HG03558 (cell line): ENCODE measurements around the gene PFN2.
"Not testable (repeated sequence)": the region's sequence is repeated elsewhere in the genome, so short reads cannot be mapped to it uniquely, and the experiment has no call there.

Experiments
- ATAC-seq: cut with Tn5 transposase; IDR thresholded peaks from one replicate; pipeline ENCODE4 v1.9.1; 2021; ENCODE audit warnings: moderate number of reproducible peaks; ENCODE audit not compliant: unreplicated experiment; ENCODE audit errors: extremely low read depth

The PFN2 gene

GRCh38 chr3:149969110-149969939 is 1.4 kb downstream of the PFN2 start:
- no peak for ATAC-seq

- no peak for ATAC-seq
Measured at GRCh38 chr3:149968216-149968615, 2.5 kb downstream of the PFN2 start.

- no peak for ATAC-seq
Measured at GRCh38 chr3:149967086-149967685, 3.5 kb downstream of the PFN2 start.

DNA sequence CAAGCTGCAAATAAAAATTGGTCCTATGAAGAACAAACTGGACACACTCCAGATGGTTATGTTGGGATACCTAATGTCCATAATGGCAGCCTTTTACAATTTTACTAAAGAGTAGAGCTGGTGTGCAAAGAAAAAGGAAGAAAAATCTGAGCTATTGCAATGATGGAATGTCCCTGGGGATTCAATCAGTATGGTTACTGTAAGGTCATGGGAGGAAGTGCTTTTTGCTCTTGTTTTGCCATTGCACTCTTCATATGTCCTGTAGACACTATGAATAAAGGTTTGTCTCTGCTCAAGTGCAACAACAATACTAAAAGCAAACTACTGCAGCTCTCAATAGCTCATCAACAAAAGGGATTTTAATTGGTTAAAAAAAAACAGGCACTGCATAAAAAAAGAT is 5.4 kb downstream of the PFN2 start:
- ATAC-seq = no peak

GRCh38 chr3:149964291-149964690 is 6.4 kb downstream of the PFN2 start:
- no peak for ATAC-seq

- ATAC-seq = no peak
Measured at GRCh38 chr3:149963485-149963884, 7.2 kb downstream of the PFN2 start.

DNA sequence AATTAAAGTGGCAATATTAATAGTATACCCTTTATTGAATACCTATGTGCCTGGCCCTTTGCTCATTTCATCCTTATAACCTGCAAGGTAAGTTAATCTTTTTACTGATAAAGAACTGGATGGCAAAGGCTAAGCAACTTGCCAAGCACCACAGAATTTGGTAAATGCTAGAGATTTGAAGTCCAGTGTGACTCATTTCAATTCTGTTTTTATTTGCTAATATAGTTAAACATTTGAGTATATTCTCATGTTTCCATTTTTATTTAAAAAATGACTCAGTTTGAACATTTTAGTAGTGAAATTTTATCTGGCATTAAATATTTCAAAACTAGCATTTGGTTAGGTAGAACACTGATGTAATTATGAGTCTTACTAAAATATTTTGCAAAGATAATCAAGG is 11.3 kb downstream of the PFN2 start:
- no peak for ATAC-seq

GRCh38 chr3:149958171-149958796 is 12.4 kb downstream of the PFN2 start:
- no peak for ATAC-seq

DNA sequence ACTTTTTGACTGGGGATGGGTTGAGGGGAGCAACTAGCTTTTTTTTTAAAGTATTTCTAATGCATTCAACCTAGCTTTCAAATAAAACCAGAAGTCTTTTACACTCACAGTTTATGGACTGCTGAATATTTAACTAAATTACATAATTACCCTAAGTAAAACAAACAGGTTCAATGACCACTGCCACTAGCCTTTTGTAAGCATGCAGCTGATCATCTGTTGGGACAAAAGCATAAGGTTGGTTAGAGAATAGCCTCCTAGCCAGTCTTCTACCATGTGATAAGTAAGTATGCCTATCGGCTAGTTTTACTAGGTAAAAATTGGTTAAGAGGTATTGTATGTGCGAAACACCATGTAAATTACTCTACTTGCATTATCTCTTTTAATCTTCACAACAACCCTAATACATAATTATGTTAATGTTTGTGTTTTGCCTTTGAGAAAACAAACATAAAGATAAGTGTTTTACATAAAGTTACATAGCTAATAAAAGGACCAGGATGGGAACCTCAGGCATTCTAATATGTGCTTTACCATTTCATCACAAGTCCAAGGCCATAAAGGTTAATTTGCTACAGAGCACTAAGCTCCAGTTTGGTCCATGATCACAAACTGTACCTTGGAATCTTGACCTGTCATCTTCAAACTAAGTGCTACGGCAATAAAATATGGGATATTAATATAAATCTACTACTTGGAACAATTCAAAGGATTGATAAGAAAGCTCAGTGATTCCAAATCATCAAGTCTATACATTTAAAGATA is 13.2 kb downstream of the PFN2 start:
- ATAC-seq = no peak

DNA sequence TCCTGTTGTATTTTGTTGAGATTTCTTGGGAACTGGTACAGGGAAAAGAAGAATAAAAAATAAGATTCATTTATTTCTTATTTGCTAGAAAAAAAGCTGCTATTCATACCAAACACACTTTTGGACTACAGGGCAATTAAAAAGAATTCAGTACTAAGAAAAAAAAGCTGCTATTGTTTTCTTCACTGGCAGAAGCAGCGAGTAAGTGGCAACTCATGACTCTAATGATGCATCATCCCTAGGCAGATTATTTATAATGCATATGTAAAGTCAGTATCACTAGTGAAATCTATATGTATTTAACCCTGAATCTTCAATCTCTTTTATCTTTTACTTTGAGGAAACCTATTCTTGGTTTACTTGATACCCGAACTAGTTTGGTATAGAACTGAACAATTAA is 15.2 kb downstream of the PFN2 start:
- ATAC-seq = no peak

DNA sequence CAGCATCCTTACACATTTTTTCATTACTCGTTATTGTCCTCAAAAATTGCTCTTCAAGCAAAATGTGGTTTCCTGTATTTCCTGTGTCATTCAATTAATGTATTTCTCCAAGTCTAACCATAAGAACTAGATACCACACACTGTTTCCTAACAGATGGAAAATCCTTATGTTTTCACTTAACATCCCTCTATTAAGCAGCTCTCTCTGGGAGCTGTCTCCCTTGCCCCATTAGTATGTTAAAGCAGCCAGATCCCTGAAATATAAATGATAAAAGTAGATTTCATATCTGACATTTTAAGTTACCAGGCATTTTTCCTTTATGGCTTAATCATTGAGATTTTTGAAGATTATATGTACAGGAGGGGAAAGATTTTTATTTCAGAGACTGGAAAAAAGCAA is 15.9 kb downstream of the PFN2 start:
- no peak for ATAC-seq

GRCh38 chr3:149949181-149949580 is 21.5 kb downstream of the PFN2 start:
- no peak for ATAC-seq

GRCh38 chr3:149947231-149947630 is 23.5 kb downstream of the PFN2 start:
- no peak for ATAC-seq

DNA sequence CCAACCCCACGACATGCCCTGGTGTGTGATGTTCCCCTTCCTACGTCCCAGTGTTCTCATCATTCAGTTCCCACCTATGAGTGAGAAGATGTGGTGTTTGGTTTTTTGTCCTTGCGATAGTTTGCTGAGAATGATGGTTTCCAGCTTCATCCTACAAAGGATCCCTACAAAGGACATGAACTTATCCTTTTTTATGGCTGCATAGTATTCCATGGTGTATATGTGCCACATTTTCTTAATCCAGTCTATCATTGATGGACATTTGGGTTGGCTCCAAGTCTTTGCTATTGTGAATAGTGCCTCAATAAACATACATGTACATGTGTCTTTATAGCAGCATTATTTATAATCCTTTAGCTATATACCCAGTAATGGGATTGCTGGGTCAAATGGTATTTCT is 26.7 kb downstream of the PFN2 start:
- not testable (repeated sequence) for ATAC-seq

DNA sequence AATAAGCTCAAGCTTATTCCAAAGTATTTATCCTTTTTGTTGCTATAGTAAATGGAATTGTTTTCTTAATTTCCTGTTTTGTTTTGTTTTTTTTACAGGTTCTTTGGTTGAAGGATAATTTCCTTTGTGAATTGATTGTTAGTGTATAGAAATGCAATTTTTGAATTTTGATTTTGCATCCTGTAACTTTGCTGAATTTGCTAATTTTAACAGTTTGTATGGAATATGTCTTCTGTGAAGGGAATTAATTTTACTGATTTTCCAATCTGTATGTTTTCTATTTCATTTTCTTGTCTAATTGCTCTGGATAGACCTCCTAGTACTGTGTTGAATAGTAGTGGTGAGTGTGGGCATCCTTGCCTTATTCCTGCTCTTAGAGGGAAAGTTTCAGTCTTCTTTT is 28.3 kb downstream of the PFN2 start:
- no peak for ATAC-seq

GRCh38 chr3:149941946-149942345 is 28.7 kb downstream of the PFN2 start:
- no peak for ATAC-seq

GRCh38 chr3:149941186-149941585 is 29.5 kb downstream of the PFN2 start:
- no peak for ATAC-seq

DNA sequence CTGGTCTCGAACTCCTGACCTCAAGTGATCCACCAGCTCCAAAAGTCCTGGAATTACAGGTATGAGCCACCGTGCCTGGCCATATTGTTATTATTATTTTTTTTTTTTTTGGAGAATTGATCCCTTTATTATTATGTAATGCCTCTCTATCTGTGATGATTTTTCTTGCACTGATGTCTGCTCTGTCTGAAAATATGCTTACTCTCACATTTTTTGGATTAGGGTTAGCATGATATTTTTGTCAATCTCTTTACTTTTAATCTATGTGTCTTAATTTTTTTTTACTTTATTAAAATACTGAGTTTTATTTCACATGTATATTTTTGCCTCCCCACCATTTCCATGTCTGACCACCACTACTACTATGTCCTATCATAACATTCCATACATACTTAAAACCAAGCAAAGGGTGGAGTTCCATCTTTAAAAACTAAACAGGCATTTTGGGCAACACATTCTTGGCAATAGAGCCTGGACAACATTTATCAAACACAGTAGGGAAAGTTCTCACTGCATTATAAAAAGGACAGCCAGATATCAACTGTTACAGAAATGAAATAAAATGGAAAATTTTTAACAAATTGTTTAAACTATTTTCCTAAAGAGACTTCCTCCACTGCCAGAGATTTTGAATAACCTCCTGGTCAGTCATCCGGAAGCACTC is 32.2 kb downstream of the PFN2 start:
- not testable (repeated sequence) for ATAC-seq

GRCh38 chr3:149936812-149937230 is 33.9 kb downstream of the PFN2 start:
- ATAC-seq = no peak

DNA sequence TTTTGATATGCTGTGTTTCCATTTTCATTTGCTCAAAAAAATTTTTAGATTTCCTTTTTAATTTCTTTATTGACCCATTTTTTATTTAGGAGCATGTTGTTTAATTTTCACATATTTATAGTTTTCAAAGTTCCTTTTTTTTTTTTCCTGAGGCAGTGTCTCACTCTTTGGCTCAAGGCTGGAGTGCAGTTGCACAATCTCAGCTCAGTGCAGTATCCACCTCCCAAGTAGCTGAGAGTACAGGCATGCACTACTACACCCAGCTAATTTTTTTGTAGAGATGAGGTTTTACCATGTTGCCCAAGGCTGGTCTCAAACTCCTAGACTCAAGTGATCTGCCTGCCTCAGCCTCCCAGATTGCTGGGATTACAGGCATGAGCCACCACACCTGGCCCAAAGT is 36.2 kb downstream of the PFN2 start:
- ATAC-seq = no peak
